Measurements from ENCODE around the gene TEX261.

The TEX261 gene

GRCh38 chr2:70979626-70980025, 15.0 kb downstream of the TEX261 start:
- DNase-seq: no peak

GRCh38 chr2:70979180-70979488, 15.5 kb downstream of the TEX261 start:
- no peak for DNase-seq

- peak; percentile 34 for DNase-seq
Observed at GRCh38 chr2:70978341-70979179, 16.1 kb downstream of the TEX261 start, which contains the start of gene ANKRD53. Gene ANKRD53 (plus strand): TSS chr2:70978630. CDS start chr2:70978646, 16 bp downstream.

- peak; percentile 59 for DNase-seq
Observed at GRCh38 chr2:70977605-70978205, 17.0 kb downstream of the TEX261 start.

GRCh38 chr2:70975237-70975636, 19.4 kb downstream of the TEX261 start:
- DNase-seq: no peak

- no peak for DNase-seq
Observed at GRCh38 chr2:70974592-70974991, 20.1 kb downstream of the TEX261 start.

- DNase-seq: no peak
Observed at GRCh38 chr2:70967189-70967588, 27.5 kb downstream of the TEX261 start.

- no peak for DNase-seq
Observed at GRCh38 chr2:70966681-70967080, 28.0 kb downstream of the TEX261 start.

- no peak for DNase-seq
Observed at GRCh38 chr2:70965506-70965905, 29.2 kb downstream of the TEX261 start.

GRCh38 chr2:70964596-70965386, 29.9 kb downstream of the TEX261 start:
- no peak for DNase-seq

GRCh38 chr2:70964133-70964532, 30.5 kb downstream of the TEX261 start:
- no peak for DNase-seq

GRCh38 chr2:70962885-70963878, 31.5 kb downstream of the TEX261 start:
- DNase-seq: no peak

- no peak for DNase-seq
Observed at GRCh38 chr2:70962211-70962884, 32.3 kb downstream of the TEX261 start.

GRCh38 chr2:70961648-70961994, 33.1 kb downstream of the TEX261 start:
- no peak for DNase-seq

- DNase-seq: no peak
Observed at GRCh38 chr2:70960833-70961647, 33.6 kb downstream of the TEX261 start.

GRCh38 chr2:70959851-70960832, 34.5 kb downstream of the TEX261 start:
- no peak for DNase-seq

GRCh38 chr2:70959271-70959761, 35.4 kb downstream of the TEX261 start:
- no peak for DNase-seq

GRCh38 chr2:70958759-70959158, 35.9 kb downstream of the TEX261 start:
- DNase-seq: no peak

GRCh38 chr2:70957798-70958197, 36.9 kb downstream of the TEX261 start:
- DNase-seq: no peak

GRCh38 chr2:70956141-70956540, 38.5 kb downstream of the TEX261 start:
- no peak for DNase-seq
